Measurements from ENCODE around the gene PRR3.

- TF ChIP-seq, protein P1, sequence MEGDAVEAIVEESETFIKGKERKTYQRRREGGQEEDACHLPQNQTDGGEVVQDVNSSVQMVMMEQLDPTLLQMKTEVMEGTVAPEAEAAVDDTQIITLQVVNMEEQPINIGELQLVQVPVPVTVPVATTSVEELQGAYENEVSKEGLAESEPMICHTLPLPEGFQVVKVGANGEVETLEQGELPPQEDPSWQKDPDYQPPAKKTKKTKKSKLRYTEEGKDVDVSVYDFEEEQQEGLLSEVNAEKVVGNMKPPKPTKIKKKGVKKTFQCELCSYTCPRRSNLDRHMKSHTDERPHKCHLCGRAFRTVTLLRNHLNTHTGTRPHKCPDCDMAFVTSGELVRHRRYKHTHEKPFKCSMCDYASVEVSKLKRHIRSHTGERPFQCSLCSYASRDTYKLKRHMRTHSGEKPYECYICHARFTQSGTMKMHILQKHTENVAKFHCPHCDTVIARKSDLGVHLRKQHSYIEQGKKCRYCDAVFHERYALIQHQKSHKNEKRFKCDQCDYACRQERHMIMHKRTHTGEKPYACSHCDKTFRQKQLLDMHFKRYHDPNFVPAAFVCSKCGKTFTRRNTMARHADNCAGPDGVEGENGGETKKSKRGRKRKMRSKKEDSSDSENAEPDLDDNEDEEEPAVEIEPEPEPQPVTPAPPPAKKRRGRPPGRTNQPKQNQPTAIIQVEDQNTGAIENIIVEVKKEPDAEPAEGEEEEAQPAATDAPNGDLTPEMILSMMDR (conservative IDR thresholded peaks at IDR 0.05) = no peak
- no peak for TF ChIP-seq ZFX (IDR thresholded peaks at IDR 0.05)
Observed at GRCh38 chr6:30600451-30600961, 43.4 kb downstream of the PRR3 start.
